C4-2B (cell line): ENCODE measurements around the gene SHISA9.

Experiments
- H3K27ac ChIP-seq: fragments of 450-650 bp; 2 replicates; pipeline ENCODE4 v1.5.1; 2017
- CTCF ChIP-seq: fragments of 450-650 bp; conservative IDR thresholded peaks from 2 replicates; pipeline ENCODE4 v1.5.1; 2017; ENCODE audit warnings: mild to moderate bottlenecking
- ZFX ChIP-seq: fragments of 450-650 bp; IDR thresholded peaks from 2 replicates; pipeline ENCODE4 v1.6.1; 2017

SHISA9 gene

GRCh38 chr16:13254998-13255614, 353.7 kb downstream of the SHISA9 start:
- TF ChIP-seq CTCF (no peak), ZFX (no peak)
- no peak overlapping the region for H3K27ac ChIP-seq

- no peak overlapping the region for H3K27ac ChIP-seq
- TF ChIP-seq ZFX: no peak
- TF ChIP-seq CTCF: no peak
These were observed 361.1 kb downstream of the SHISA9 start for GRCh38 chr16:13262270-13263090.

- TF ChIP-seq CTCF (no peak), ZFX (no peak)
- no peak overlapping the region for H3K27ac ChIP-seq
These were observed 363.6 kb downstream of the SHISA9 start for GRCh38 chr16:13264749-13265552.

GRCh38 chr16:13269359-13269758, 368.0 kb downstream of the SHISA9 start:
- TF ChIP-seq ZFX (no peak), CTCF (no peak)
- H3K27ac ChIP-seq: no peak overlapping the region

- TF ChIP-seq ZFX: no peak
- TF ChIP-seq CTCF: no peak
- no peak overlapping the region for H3K27ac ChIP-seq
These were observed 368.6 kb downstream of the SHISA9 start for GRCh38 chr16:13269905-13270528.

GRCh38 chr16:13270602-13271001, 369.2 kb downstream of the SHISA9 start:
- H3K27ac ChIP-seq: no peak overlapping the region
- TF ChIP-seq ZFX (no peak), CTCF (no peak)

- no peak overlapping the region for H3K27ac ChIP-seq
- TF ChIP-seq CTCF (no peak), ZFX (no peak)
These were observed 388.1 kb downstream of the SHISA9 start for GRCh38 chr16:13289515-13289914.
